CD4-positive, alpha-beta T cell (primary cell): ENCODE results near the gene SSH3. TPM values are rescaled to one million over a fixed set of nuclear protein-coding genes. Genes with fewer than 3 reads are reported as not detected.
A peak's percentile ranks its signal among the peaks of the same experiment; 100 is the strongest.

Experiments used
- ATAC-seq: fragments of 200-7000 bp; cut with Tn5 transposase; one replicate; pipeline ENCODE4 v1.10.0; 2022; ENCODE audit warnings: mild to moderate bottlenecking; ENCODE audit not compliant: poor library complexity
- CTCF ChIA-PET: fragments of 350-600 bp; sonication (Branson Sonifier 250); formaldehyde crosslinking; loops from one replicate; lab custom pipeline; 2021; ENCODE audit warnings: antibody characterized with exemption, inconsistent platforms; lab: Charles Lee
- POLR2A ChIA-PET: fragments of 350-600 bp; sonication (Branson Sonifier 250); formaldehyde crosslinking; loops from one replicate; lab custom pipeline; 2021; ENCODE audit warnings: antibody characterized with exemption, inconsistent platforms; lab: Charles Lee
- DNase-seq, 14 experiments: peaks; one replicate each; pipeline ENCODE4 v3.0.0-alpha.2; 2013 to 2020; ENCODE audit warnings: mixed read lengths in 2 of 14
- H3K27ac ChIP-seq, 2 donors: one replicate each; pipeline versions ENCODE4 v1.5.1 to v1.7.0; 2013; ENCODE audit warnings: low read length in 2 of 2, low read depth in 1 of 2, mild to moderate bottlenecking in 1 of 2
- H3K27me3 ChIP-seq, 2 experiments: 1 replicate in 1 of 2; 2 replicates in 1 of 2; pipeline versions ENCODE4 v1.6.1 to v1.7.0; 2013; ENCODE audit warnings: low read length in 2 of 2, control low read depth in 1 of 2, mild to moderate bottlenecking in 1 of 2, moderate library complexity in 1 of 2; ENCODE audit not compliant: insufficient read depth in 2 of 2, control insufficient read depth in 1 of 2
- H3K36me3 ChIP-seq: one replicate; pipeline ENCODE4 v1.6.1; 2013; ENCODE audit warnings: low read length, control low read depth; ENCODE audit not compliant: insufficient read depth
- H3K4me1 ChIP-seq: one replicate; pipeline ENCODE4 v1.6.1; 2013; ENCODE audit warnings: low read length, control low read depth; ENCODE audit not compliant: insufficient read depth
- H3K4me3 ChIP-seq: one replicate; pipeline ENCODE4 v1.5.1; 2013; ENCODE audit warnings: mild to moderate bottlenecking, low read length, moderate library complexity
- H3K9me3 ChIP-seq, 2 experiments: 1 replicate in 1 of 2; 2 replicates in 1 of 2; pipeline versions ENCODE4 v1.6.1 to v1.7.0; 2013; ENCODE audit warnings: low read length in 2 of 2, mild to moderate bottlenecking in 2 of 2, control low read depth in 1 of 2, moderate library complexity in 1 of 2; ENCODE audit not compliant: control insufficient read depth in 1 of 2, insufficient read depth in 1 of 2
- H3K27ac Mint-ChIP-seq: one replicate; pipeline ENCODE4 v1.8.0; 2020; ENCODE audit warnings: mixed read lengths
- H3K27me3 Mint-ChIP-seq: one replicate; pipeline ENCODE4 v1.8.0; 2021; ENCODE audit warnings: mixed read lengths
- H3K36me3 Mint-ChIP-seq: one replicate; pipeline ENCODE4 v1.8.0; 2021; ENCODE audit warnings: low read depth, mixed read lengths
- H3K4me1 Mint-ChIP-seq: one replicate; pipeline ENCODE4 v1.8.0; 2021; ENCODE audit warnings: low read depth, mixed read lengths
- H3K4me3 Mint-ChIP-seq: one replicate; pipeline ENCODE4 v1.8.0; 2020; ENCODE audit warnings: mild to moderate bottlenecking, mixed read lengths
- H3K9me3 Mint-ChIP-seq: one replicate; pipeline ENCODE4 v1.8.0; 2020; ENCODE audit warnings: mixed read lengths
- intact Hi-C, 2 experiments: fragments of 100-400 bp; cut with DNase I in 1 of 2; cut with micrococcal nuclease in 1 of 2; formaldehyde crosslinking; loops; one replicate each; pipeline versions ENCODE4 v1.15.1 to v1.9.0; 2023 to 2025; cut with DNase I, micrococcal nuclease
- total RNA-seq, 174 experiments: library from RNA in 2 of 174; stranded (reverse) in 2 of 174; gene quantifications; one replicate each; pipeline ENCODE4 v1.2.3 and lab custom pipeline; 2021 to 2026
- TF ChIP-seq, protein P1 (sequence below): fragments of 200-600 bp; IDR thresholded peaks from one replicate; pipeline ENCODE4 v1.8.0; 2022; ENCODE audit warnings: antibody characterized with exemption, mild to moderate bottlenecking

The SSH3 gene
- total RNA-seq, 2 experiments from 2014 or later = 8.5 to 8.8 TPM

- no peak overlapping the region for H3K27ac ChIP-seq
- peaks cover 5% of the 10 kb centered on the region for H3K36me3 ChIP-seq
- DNase-seq (no peak), ATAC-seq (no peak)
- no peak overlapping the region for H3K4me3 ChIP-seq
- intact Hi-C loops = loop anchor here in 1 of 2 experiments (2.0 to 5.0 kb wide), 2 partner anchors 29 to 34 kb away; no protein-coding TSS in a partner anchor
- Mint-ChIP-seq H3K27ac (peak overlapping the region; percentile 52), H3K4me3 (no peak overlapping the region), H3K9me3 (no peaks in the 10 kb centered on the region), H3K27me3 (no peaks in the 10 kb centered on the region), H3K4me1 (peaks cover 69% of the 10 kb centered on the region), H3K36me3 (peaks cover 10% of the 10 kb centered on the region)
- CTCF ChIA-PET = interaction anchor here (0.8 to 10.0 kb wide), 3 partner anchors 8 to 34 kb away, joined by 3 to 241 read pairs (median 20); no protein-coding TSS in a partner anchor
- no peaks in the 10 kb centered on the region for H3K27me3 ChIP-seq
- no peaks in the 10 kb centered on the region for H3K9me3 ChIP-seq
- POLR2A ChIA-PET = interaction anchor here (1.3 kb wide), 1 partner anchor 53 kb away, joined by 3 read pairs; the partner anchor contains the start of gene PPP1CA
- TF ChIP-seq, protein P1, sequence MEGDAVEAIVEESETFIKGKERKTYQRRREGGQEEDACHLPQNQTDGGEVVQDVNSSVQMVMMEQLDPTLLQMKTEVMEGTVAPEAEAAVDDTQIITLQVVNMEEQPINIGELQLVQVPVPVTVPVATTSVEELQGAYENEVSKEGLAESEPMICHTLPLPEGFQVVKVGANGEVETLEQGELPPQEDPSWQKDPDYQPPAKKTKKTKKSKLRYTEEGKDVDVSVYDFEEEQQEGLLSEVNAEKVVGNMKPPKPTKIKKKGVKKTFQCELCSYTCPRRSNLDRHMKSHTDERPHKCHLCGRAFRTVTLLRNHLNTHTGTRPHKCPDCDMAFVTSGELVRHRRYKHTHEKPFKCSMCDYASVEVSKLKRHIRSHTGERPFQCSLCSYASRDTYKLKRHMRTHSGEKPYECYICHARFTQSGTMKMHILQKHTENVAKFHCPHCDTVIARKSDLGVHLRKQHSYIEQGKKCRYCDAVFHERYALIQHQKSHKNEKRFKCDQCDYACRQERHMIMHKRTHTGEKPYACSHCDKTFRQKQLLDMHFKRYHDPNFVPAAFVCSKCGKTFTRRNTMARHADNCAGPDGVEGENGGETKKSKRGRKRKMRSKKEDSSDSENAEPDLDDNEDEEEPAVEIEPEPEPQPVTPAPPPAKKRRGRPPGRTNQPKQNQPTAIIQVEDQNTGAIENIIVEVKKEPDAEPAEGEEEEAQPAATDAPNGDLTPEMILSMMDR = no peak
- peaks cover 60% of the 10 kb centered on the region for H3K4me1 ChIP-seq
Measured at GRCh38 chr11:67347964-67348749, 44.8 kb downstream of the SSH3 start.

GRCh38 chr11:67349036-67349435 is 45.7 kb downstream of the SSH3 start:
- Histone ChIP-seq H3K27me3 (no peaks in the 10 kb centered on the region), H3K9me3 (no peaks in the 10 kb centered on the region), H3K27ac (no peak overlapping the region), H3K36me3 (peaks cover 5% of the 10 kb centered on the region), H3K4me3 (no peak overlapping the region), H3K4me1 (peaks cover 59% of the 10 kb centered on the region)
- intact Hi-C loops = loop anchor here in 1 of 2 experiments (2.0 to 5.0 kb wide), 2 partner anchors 30 to 33 kb away; no protein-coding TSS in a partner anchor
- Mint-ChIP-seq H3K4me3 (no peak overlapping the region), H3K9me3 (no peaks in the 10 kb centered on the region), H3K27ac (peak overlapping the region; percentile 52), H3K4me1 (peaks cover 75% of the 10 kb centered on the region), H3K27me3 (no peaks in the 10 kb centered on the region), H3K36me3 (peaks cover 14% of the 10 kb centered on the region)
- ChIA-PET POLR2A (interaction anchor here (1.3 kb wide), 1 partner anchor 53 kb away, joined by 3 read pairs; the partner anchor contains the start of gene PPP1CA), CTCF (interaction anchor here (0.8 to 10.0 kb wide), 2 partner anchors 32 to 33 kb away, joined by 4 to 241 read pairs; no protein-coding TSS in a partner anchor)
- TF ChIP-seq, protein P1 = no peak
- no peak for ATAC-seq
- no peak for DNase-seq

GRCh38 chr11:67349457-67349856 is 46.1 kb downstream of the SSH3 start:
- Mint-ChIP-seq H3K27ac (peak overlapping the region; percentile 52), H3K36me3 (peaks cover 14% of the 10 kb centered on the region), H3K4me3 (no peak overlapping the region), H3K4me1 (peaks cover 75% of the 10 kb centered on the region), H3K9me3 (no peaks in the 10 kb centered on the region), H3K27me3 (no peaks in the 10 kb centered on the region)
- peaks cover 59% of the 10 kb centered on the region for H3K4me1 ChIP-seq
- peak overlapping the region in 1 of 2 donors; percentile 5 for H3K27ac ChIP-seq
- H3K9me3 ChIP-seq = no peaks in the 10 kb centered on the region
- H3K36me3 ChIP-seq = peaks cover 5% of the 10 kb centered on the region
- DNase-seq = no peak
- CTCF ChIA-PET = interaction anchor here (0.8 to 10.0 kb wide), 2 partner anchors 32 kb away, joined by 4 to 241 read pairs; no protein-coding TSS in a partner anchor
- TF ChIP-seq, protein P1 = no peak
- H3K4me3 ChIP-seq = no peak overlapping the region
- ATAC-seq = no peak
- H3K27me3 ChIP-seq = no peaks in the 10 kb centered on the region
- POLR2A ChIA-PET = interaction anchor here (1.3 kb wide), 1 partner anchor 52 kb away, joined by 3 read pairs; the partner anchor contains the start of gene PPP1CA
- intact Hi-C loops = loop anchor here in 1 of 2 experiments (2.0 to 5.0 kb wide), 2 partner anchors 31 to 33 kb away; no protein-coding TSS in a partner anchor
